B cell (primary cell): ENCODE measurements around the gene CHPF2. TPM values are rescaled to one million over a fixed set of nuclear protein-coding genes. Genes with fewer than 3 reads are reported as not detected.
A peak's percentile ranks its signal among the peaks of the same experiment; 100 is the strongest.

Experiments used
- ATAC-seq: fragments of 200-7000 bp; cut with Tn5 transposase; one replicate; pipeline ENCODE4 v1.10.0; 2021; ENCODE audit warnings: low read depth, mild to moderate bottlenecking, moderate number of reproducible peaks, moderate library complexity
- CTCF ChIA-PET: fragments of 350-600 bp; sonication (Branson Sonifier 250); formaldehyde crosslinking; loops from one replicate; lab custom pipeline; 2021; ENCODE audit warnings: antibody characterized with exemption, inconsistent platforms; lab: Charles Lee
- POLR2A ChIA-PET: fragments of 350-600 bp; sonication (Branson Sonifier 250); formaldehyde crosslinking; loops from one replicate; lab custom pipeline; 2021; ENCODE audit warnings: antibody characterized with exemption; lab: Charles Lee
- DNase-seq: peaks from one replicate; pipeline ENCODE4 v3.0.0; 2013
- H2AFZ ChIP-seq: 2 replicates; pipeline ENCODE4 v1.6.1; 2012; ENCODE audit warnings: mild to moderate bottlenecking, low read depth, low read length; ENCODE audit not compliant: insufficient read depth, poor library complexity, severe bottlenecking
- H3K27ac ChIP-seq, 2 donors: 1 replicate in 1 of 2; 2 replicates in 1 of 2; pipeline ENCODE4 v1.5.1; 2012 to 2013; ENCODE audit warnings: low read length in 2 of 2, mild to moderate bottlenecking in 2 of 2, moderate library complexity in 1 of 2
- H3K27me3 ChIP-seq, 4 experiments: fragments of 200-600 bp in 1 of 4; sonication (generic) in 1 of 4; replicated peaks in 1 of 4; 1 replicate in 2 of 4; 2 replicates in 2 of 4; pipeline versions ENCODE4 v1.6.1 to v1.7.0; 2013 to 2016; ENCODE audit warnings: low read length in 3 of 4, mild to moderate bottlenecking in 2 of 4, mixed read lengths in 1 of 4, moderate library complexity in 1 of 4; ENCODE audit not compliant: insufficient read depth in 4 of 4, control insufficient read depth in 3 of 4; ENCODE audit errors: control extremely low read depth in 1 of 4
- H3K36me3 ChIP-seq, 2 experiments: replicated peaks in 1 of 2; 1 replicate in 1 of 2; 2 replicates in 1 of 2; pipeline versions ENCODE4 v1.6.1 to v1.7.1; 2013; ENCODE audit warnings: low read length in 1 of 2; ENCODE audit not compliant: insufficient read depth in 2 of 2, control insufficient read depth in 1 of 2; ENCODE audit errors: control extremely low read depth in 1 of 2, extremely low read depth in 1 of 2
- H3K4me1 ChIP-seq, 2 donors: fragments of 200-600 bp in 1 of 2; sonication (generic) in 1 of 2; 1 replicate in 1 of 2; 2 replicates in 1 of 2; pipeline versions ENCODE4 v1.5.1 to v1.6.1; 2013 to 2017; ENCODE audit warnings: low read length in 2 of 2; ENCODE audit not compliant: control insufficient read depth in 2 of 2, insufficient read depth in 2 of 2
- H3K4me2 ChIP-seq: replicated peaks from 2 replicates; pipeline ENCODE3; 2012; ENCODE audit warnings: mild to moderate bottlenecking, low read depth, low read length; ENCODE audit not compliant: poor library complexity, severe bottlenecking
- H3K4me3 ChIP-seq, 5 experiments: fragments of 200-600 bp in 1 of 5; sonication (generic) in 1 of 5; 1 replicate in 3 of 5; 2 replicates in 2 of 5; pipeline versions ENCODE4 v1.5.1 to v1.7.0; 2011 to 2016; ENCODE audit warnings: low read length in 4 of 5, mild to moderate bottlenecking in 4 of 5, low read depth in 2 of 5, control low read depth in 1 of 5, moderate library complexity in 1 of 5; ENCODE audit not compliant: insufficient read depth in 1 of 5; ENCODE audit errors: control extremely low read depth in 1 of 5, extremely low read depth in 1 of 5
- H3K79me2 ChIP-seq: fragments of 200-600 bp; sonication (generic); one replicate; pipeline ENCODE4 v1.6.0; 2016; ENCODE audit warnings: low read length; ENCODE audit not compliant: control insufficient read depth, insufficient read depth
- H3K9ac ChIP-seq: fragments of 200-600 bp; sonication (generic); 2 replicates; pipeline ENCODE4 v1.6.1; 2017; ENCODE audit warnings: mild to moderate bottlenecking, low read length, moderate library complexity
- H3K9me3 ChIP-seq, 3 donors: one replicate each; pipeline versions ENCODE4 v1.6.1 to v1.7.1; 2013; ENCODE audit warnings: low read length in 2 of 3; ENCODE audit not compliant: control insufficient read depth in 2 of 3, insufficient read depth in 1 of 3; ENCODE audit errors: control extremely low read depth in 1 of 3
- H4K20me1 ChIP-seq: 2 replicates; pipeline ENCODE4 v1.6.0; 2012; ENCODE audit warnings: mild to moderate bottlenecking, low read length; ENCODE audit not compliant: insufficient read depth, control insufficient read depth, poor library complexity, severe bottlenecking
- H3K27ac Mint-ChIP-seq: one replicate; pipeline ENCODE4 v1.8.0; 2021; ENCODE audit warnings: mixed read lengths
- H3K27me3 Mint-ChIP-seq: one replicate; pipeline ENCODE4 v1.8.0; 2021; ENCODE audit warnings: mixed read lengths
- H3K4me1 Mint-ChIP-seq: one replicate; pipeline ENCODE4 v1.8.0; 2021; ENCODE audit warnings: mixed read lengths
- H3K4me3 Mint-ChIP-seq: one replicate; pipeline ENCODE4 v1.8.0; 2021; ENCODE audit warnings: mixed read lengths
- H3K9me3 Mint-ChIP-seq: one replicate; pipeline ENCODE4 v1.8.0; 2022; ENCODE audit warnings: mixed read lengths; ENCODE audit not compliant: insufficient read depth
- EZH2 ChIP-seq: IDR thresholded peaks from 2 replicates; pipeline ENCODE4 v1.6.1; 2012; ENCODE audit warnings: borderline replicate concordance, low read depth, mild to moderate bottlenecking, moderate library complexity, low read length; ENCODE audit not compliant: insufficient read depth, poor library complexity, severe bottlenecking
- WGBS: methylation state at CpG from one replicate; pipeline ENCODE4 v1.1.5; 2013; ENCODE audit warnings: missing lambda C conversion rate; ENCODE audit not compliant: insufficient coverage; 5-methylcytosine and 5-hydroxymethylcytosine counted together
- intact Hi-C: fragments of 100-400 bp; cut with micrococcal nuclease; formaldehyde crosslinking; loops from one replicate; pipeline ENCODE4 v1.10.0; 2022
- polyA plus RNA-seq: library from polyadenylated mRNA; depleted of rRNA; stranded (reverse); fragments of >200 nt; gene quantifications from 2 replicates; pipeline ENCODE4 v1.2.3, GENCODE V29; 2012
- total RNA-seq, 2 donors: library from RNA; stranded (reverse); fragments of 120-200 nt in 1 of 2; gene quantifications; 1 replicate in 1 of 2; 2 replicates in 1 of 2; pipeline versions ENCODE4 v1.2.3 to v1.2.4, GENCODE V29; 2013 to 2022
- TF ChIP-seq, protein P1 (sequence below): fragments of 200-600 bp; IDR thresholded peaks from one replicate; pipeline ENCODE4 v1.8.0; 2022; ENCODE audit warnings: antibody characterized with exemption, mild to moderate bottlenecking

The CHPF2 gene
- total and polyA plus RNA-seq, 2 donors (not counting 1 experiment from before 2014, with no cell fraction given), result 39.4 to 39.9 TPM

GRCh38 chr7:151277631-151278030 is 45.3 kb downstream of the CHPF2 start:
- Histone ChIP-seq H2AFZ (peak overlapping the region; percentile 71), H3K9ac (no peak overlapping the region), H3K4me3 (peak overlapping the region in 2 of 5 experiments; percentile 38 to 49), H3K9me3 (peaks cover 0 to 7% (median 0%) of the 10 kb centered on the region in 3 donors), H3K4me2 (peak overlapping the region; percentile 69), H3K4me1 (peaks cover 4 to 11% of the 10 kb centered on the region in 2 donors), H3K36me3 (no peaks in the 10 kb centered on the region), H3K27ac (no peak overlapping the region), H3K27me3 (peaks cover 0 to 42% (median 7%) of the 10 kb centered on the region in 4 experiments), H4K20me1 (no peaks in the 10 kb centered on the region), H3K79me2 (no peaks in the 10 kb centered on the region)
- TF ChIP-seq EZH2, result no peak
- TF ChIP-seq, protein P1, sequence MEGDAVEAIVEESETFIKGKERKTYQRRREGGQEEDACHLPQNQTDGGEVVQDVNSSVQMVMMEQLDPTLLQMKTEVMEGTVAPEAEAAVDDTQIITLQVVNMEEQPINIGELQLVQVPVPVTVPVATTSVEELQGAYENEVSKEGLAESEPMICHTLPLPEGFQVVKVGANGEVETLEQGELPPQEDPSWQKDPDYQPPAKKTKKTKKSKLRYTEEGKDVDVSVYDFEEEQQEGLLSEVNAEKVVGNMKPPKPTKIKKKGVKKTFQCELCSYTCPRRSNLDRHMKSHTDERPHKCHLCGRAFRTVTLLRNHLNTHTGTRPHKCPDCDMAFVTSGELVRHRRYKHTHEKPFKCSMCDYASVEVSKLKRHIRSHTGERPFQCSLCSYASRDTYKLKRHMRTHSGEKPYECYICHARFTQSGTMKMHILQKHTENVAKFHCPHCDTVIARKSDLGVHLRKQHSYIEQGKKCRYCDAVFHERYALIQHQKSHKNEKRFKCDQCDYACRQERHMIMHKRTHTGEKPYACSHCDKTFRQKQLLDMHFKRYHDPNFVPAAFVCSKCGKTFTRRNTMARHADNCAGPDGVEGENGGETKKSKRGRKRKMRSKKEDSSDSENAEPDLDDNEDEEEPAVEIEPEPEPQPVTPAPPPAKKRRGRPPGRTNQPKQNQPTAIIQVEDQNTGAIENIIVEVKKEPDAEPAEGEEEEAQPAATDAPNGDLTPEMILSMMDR, result no peak
- intact Hi-C loops, result no loop called here
- peaks cover 10% of the 10 kb centered on the region for H3K4me1 Mint-ChIP-seq
- no peaks in the 10 kb centered on the region for H3K9me3 Mint-ChIP-seq
- H3K27me3 Mint-ChIP-seq, result peaks cover 61% of the 10 kb centered on the region
- WGBS, result 89% methylated on average over 7 of the region's 8 CpGs
- peak overlapping the region; percentile 82 for H3K4me3 Mint-ChIP-seq
- POLR2A ChIA-PET, result no interaction called here
- H3K27ac Mint-ChIP-seq, result no peak overlapping the region
- DNase-seq, result no peak
- CTCF ChIA-PET, result no interaction called here
- no peak for ATAC-seq

DNA sequence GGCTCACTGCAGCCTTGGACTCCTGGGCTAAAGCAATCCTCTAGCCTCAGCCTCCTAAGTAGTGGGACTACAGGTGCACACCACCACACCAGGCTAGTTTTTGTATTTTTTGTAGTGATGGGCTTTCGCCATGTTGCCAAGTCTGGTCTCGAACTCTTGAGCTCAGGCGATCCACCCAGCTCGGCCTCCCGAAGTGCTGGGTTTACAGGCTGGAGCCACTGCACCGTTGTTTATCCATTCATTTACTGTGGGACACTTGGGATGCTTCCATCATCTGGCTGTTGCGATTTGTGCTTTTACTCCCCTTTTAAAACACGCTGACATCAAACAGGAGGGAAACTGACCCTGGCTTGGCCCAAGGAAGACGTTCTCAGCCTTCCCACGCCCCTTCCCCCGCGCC is 46.7 kb downstream of the CHPF2 start:
- Histone ChIP-seq H3K36me3 (no peaks in the 10 kb centered on the region), H2AFZ (no peak overlapping the region), H3K27me3 (peaks cover 0 to 41% (median 8%) of the 10 kb centered on the region in 4 experiments), H3K4me3 (no peak overlapping the region), H3K9ac (no peak overlapping the region), H3K79me2 (no peaks in the 10 kb centered on the region), H3K9me3 (peaks cover 0 to 7% (median 0%) of the 10 kb centered on the region in 3 donors), H3K4me2 (no peak overlapping the region), H3K27ac (no peak overlapping the region), H4K20me1 (no peaks in the 10 kb centered on the region), H3K4me1 (peaks cover 4 to 11% of the 10 kb centered on the region in 2 donors)
- POLR2A ChIA-PET, result no interaction called here
- H3K27ac Mint-ChIP-seq, result no peak overlapping the region
- H3K4me1 Mint-ChIP-seq, result peaks cover 10% of the 10 kb centered on the region
- ATAC-seq, result no peak
- H3K9me3 Mint-ChIP-seq, result no peaks in the 10 kb centered on the region
- peaks cover 71% of the 10 kb centered on the region for H3K27me3 Mint-ChIP-seq
- CTCF ChIA-PET, result no interaction called here
- WGBS, result 95% methylated on average over 8 of the region's 12 CpGs
- H3K4me3 Mint-ChIP-seq, result peak overlapping the region; percentile 4
- no peak for TF ChIP-seq EZH2
- TF ChIP-seq, protein P1, result no peak
- intact Hi-C loops, result no loop called here
- DNase-seq, result no peak
